ENCODE data around the gene KBTBD3.

- no peak for TF ChIP-seq POLR2A (IDR thresholded peaks at IDR 0.05; ENCODE audit: low read length)
- no peak for TF ChIP-seq GATA1 (IDR thresholded peaks at IDR 0.05; ENCODE audit: low read depth, low read length)
Observed at GRCh38 chr11:106082096-106082495, 4.9 kb upstream of the KBTBD3 start.
